Stomach (tissue), 9 donors: Measurements from ENCODE around the gene CEP70. TPM values are rescaled to one million over a fixed set of nuclear protein-coding genes. Genes with fewer than 3 reads are reported as not detected.
"Not testable (repeated sequence)": the region's sequence is repeated elsewhere in the genome, so short reads cannot be mapped to it uniquely, and the experiment has no call there.

Experiments
- DNase-seq, 2 donors: peaks; one replicate each; pipeline versions ENCODE4 v3.0.0 to v3.0.0-alpha.2; 2013 to 2019
- H3K27ac ChIP-seq, 5 donors: fragments of 200-600 bp in 4 of 5; sonication (generic) in 4 of 5; one replicate each; pipeline ENCODE4 v1.5.1; 2013 to 2019; ENCODE audit warnings: mild to moderate bottlenecking in 1 of 5, moderate library complexity in 1 of 5
- H3K27me3 ChIP-seq, 3 donors: fragments of 200-600 bp; sonication (generic); one replicate each; pipeline ENCODE4 v1.5.1; 2017 to 2019; ENCODE audit warnings: mixed run types in 1 of 3
- H3K36me3 ChIP-seq, 4 donors: fragments of 200-600 bp; sonication (generic); 1 replicate in 3 of 4; 2 replicates in 1 of 4; pipeline ENCODE4 v1.5.1; 2016 to 2019
- H3K4me1 ChIP-seq, 4 donors: fragments of 200-600 bp; sonication (generic); one replicate each; pipeline ENCODE4 v1.5.1; 2016 to 2019
- H3K4me3 ChIP-seq, 4 donors: fragments of 200-600 bp; sonication (generic) in 3 of 4; one replicate each; pipeline ENCODE4 v1.5.1; 2016 to 2019; ENCODE audit warnings: mild to moderate bottlenecking in 1 of 4
- H3K9me3 ChIP-seq, 4 donors: fragments of 200-600 bp; sonication (generic); one replicate each; pipeline ENCODE4 v1.5.1; 2016 to 2019
- CTCF ChIP-seq, 7 experiments: fragments of 450-650 bp in 4 of 7; fragments of 200-600 bp in 3 of 7; sonication (generic) in 3 of 7; IDR thresholded peaks; one replicate each; pipeline ENCODE4 v1.5.1; 2016 to 2019; ENCODE audit warnings: antibody characterized with exemption in 7 of 7, control low read depth in 2 of 7, mild to moderate bottlenecking in 1 of 7
- EP300 ChIP-seq: sonication (generic); formaldehyde crosslinking; IDR thresholded peaks from one replicate; pipeline ENCODE4 v1.6.1; 2017; ENCODE audit warnings: antibody characterized with exemption
- POLR2A ChIP-seq, 4 donors: fragments of 450-650 bp; IDR thresholded peaks; one replicate each; pipeline ENCODE4 v1.6.1; 2016; ENCODE audit warnings: antibody characterized with exemption in 4 of 4, control low read depth in 2 of 4, mild to moderate bottlenecking in 1 of 4, moderate library complexity in 1 of 4
- POLR2AphosphoS5 ChIP-seq, 3 donors: sonication (generic); formaldehyde crosslinking; IDR thresholded peaks; one replicate each; pipeline ENCODE4 v1.6.1; 2016; ENCODE audit warnings: antibody characterized with exemption in 3 of 3
- WGBS, 5 donors: extraction: QIAGEN DNeasy Blood & Tissue Kit in 3 of 5; methylation state at CpG; one replicate each; pipeline versions ENCODE4 v1.1.5 to v1.1.7; 2013 to 2018; 5-methylcytosine and 5-hydroxymethylcytosine counted together
- intact Hi-C: fragments of 100-400 bp; cut with DNase I; formaldehyde crosslinking; loops from one replicate; pipeline ENCODE4 v1.15.1; 2023; ENCODE audit warnings: low total_unique reads
- polyA plus RNA-seq, 3 donors: library from polyadenylated mRNA; stranded (reverse); fragments of 200-250 nt; gene quantifications; one replicate each; pipeline ENCODE4 v1.2.3, GENCODE V29; 2013
- total RNA-seq, 5 donors: library from RNA; depleted of rRNA; stranded (reverse); fragments of >200 nt; gene quantifications; one replicate each; pipeline versions ENCODE4 v1.1.0 to v1.2.3, GENCODE V29; 2014 to 2016
- donor health status: healthy with polysubstance abuse.
- donor health status: Bipolar disorder and iron deficiency.
- donor health status: healthy.

The CEP70 gene
- total and polyA plus RNA-seq, 8 donors, result 10.5 to 58.3 (median 17.2) TPM

- intact Hi-C loops, result loop anchor here (5.0 kb wide), 1 partner anchor 317 kb away; no protein-coding TSS in a partner anchor
Measured at GRCh38 chr3:138600100-138600745, 6.2 kb upstream of the CEP70 start.

DNA sequence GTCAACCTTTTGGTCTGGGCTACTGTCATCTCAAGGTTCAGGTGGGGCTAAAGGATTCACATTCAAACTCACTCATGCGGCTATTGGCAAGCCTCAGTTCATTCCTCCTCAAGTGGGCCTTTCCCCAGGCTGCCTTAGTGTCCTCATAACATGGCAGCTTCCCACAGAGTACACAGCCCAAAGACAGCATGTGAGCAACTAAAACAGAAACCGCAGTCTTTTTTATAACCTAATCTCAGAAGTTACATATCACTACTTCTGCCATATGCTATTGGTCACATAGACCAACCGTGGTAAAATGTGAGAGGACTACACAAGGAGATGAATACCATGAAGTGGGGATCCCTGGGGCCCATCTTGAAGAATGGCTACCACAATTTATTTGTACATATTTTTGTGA, 4.5 kb upstream of the CEP70 start:
- WGBS, 5 donors, result 94 to 97% (median 95%) methylated on average over 3 of the region's 3 CpGs
- no peaks in the 10 kb centered on the region for H3K27me3 ChIP-seq
- no peaks in the 10 kb centered on the region for H3K36me3 ChIP-seq
- DNase-seq, result no peak
- no peak overlapping the region for H3K27ac ChIP-seq
- intact Hi-C loops, result no loop called here
- peaks cover 0 to 7% (median 0%) of the 10 kb centered on the region in 4 donors for H3K9me3 ChIP-seq
- TF ChIP-seq EP300, result no peak
- TF ChIP-seq POLR2AphosphoS5 (IDR thresholded peaks at IDR 0.05), result no peak
- TF ChIP-seq POLR2A (IDR thresholded peaks at IDR 0.05), result no peak
- TF ChIP-seq CTCF (IDR thresholded peaks at IDR 0.05), result no peak
- peaks cover 4 to 8% (median 6%) of the 10 kb centered on the region in 4 donors for H3K4me1 ChIP-seq
- no peak overlapping the region for H3K4me3 ChIP-seq

More at GRCh38 chr3:138600100-138600745, 6.2 kb upstream of the CEP70 start:
- TF ChIP-seq EP300, result no peak
- no peak for TF ChIP-seq POLR2A (IDR thresholded peaks at IDR 0.05)
- H3K4me1 ChIP-seq, result peaks cover 0 to 4% (median 0%) of the 10 kb centered on the region in 4 donors
- H3K36me3 ChIP-seq, result no peaks in the 10 kb centered on the region
- H3K27me3 ChIP-seq, result no peaks in the 10 kb centered on the region
- H3K27ac ChIP-seq, result no peak overlapping the region
- H3K4me3 ChIP-seq, result no peak overlapping the region
- WGBS, 5 donors, result 64 to 77% (median 71%) methylated on average over 7 to 8 of the region's 8 CpGs
- H3K9me3 ChIP-seq, result peaks cover 0 to 7% (median 0%) of the 10 kb centered on the region in 4 donors
- no peak for DNase-seq

DNA sequence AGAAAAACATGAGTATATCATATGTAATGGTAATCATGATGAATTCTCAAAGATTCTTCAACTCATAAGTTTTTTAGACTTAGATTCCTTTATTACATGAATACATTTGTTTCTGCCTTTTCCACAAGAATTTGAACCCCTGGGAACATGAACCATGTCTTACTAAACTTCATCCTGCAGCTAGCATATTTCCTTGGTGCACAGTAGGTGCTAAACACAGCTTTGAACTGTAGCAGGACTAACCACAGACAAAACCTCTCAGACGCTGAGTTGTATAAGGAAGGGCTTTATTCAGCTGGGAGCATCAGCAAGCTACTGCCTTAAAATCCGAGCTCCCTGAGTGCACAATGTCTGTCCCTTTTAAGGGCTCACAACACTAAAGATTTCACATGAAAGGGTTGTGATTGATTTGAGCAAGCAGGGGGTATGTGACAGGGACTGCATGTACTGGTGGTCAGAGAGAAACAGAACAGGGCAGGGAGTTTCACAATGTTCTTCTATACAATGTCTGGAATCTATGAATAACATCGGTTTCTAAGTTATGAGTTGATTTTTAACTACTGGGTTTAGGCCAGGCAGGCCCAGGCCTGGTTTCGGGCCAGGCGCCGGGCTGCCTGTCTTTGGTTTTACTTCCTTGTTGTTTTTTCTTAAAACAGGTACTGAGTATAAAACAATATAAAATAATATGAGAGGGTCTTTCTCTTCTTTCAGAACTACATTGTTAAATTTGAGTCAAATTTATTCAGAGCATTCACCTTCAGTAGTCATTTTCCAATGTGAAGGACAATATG, 3.3 kb upstream of the CEP70 start:
- intact Hi-C loops, H3K4me3 ChIP-seq, H3K9me3 ChIP-seq, H3K27me3 ChIP-seq, H3K36me3 ChIP-seq: not testable (repeated sequence)
- H3K4me1 ChIP-seq, result peaks cover 16 to 20% (median 17%) of the 10 kb centered on the region in 4 donors
- peak in 1 of 2 donors; percentile 64 for DNase-seq
- H3K27ac ChIP-seq, result peak overlapping the region in 4 of 5 donors; percentile 18 to 58 (median 39)
- WGBS, 5 donors, result 31 to 52% (median 49%) methylated on average over 5 to 6 of the region's 6 CpGs

GRCh38 chr3:138594935-138595610, 1.0 kb upstream of the CEP70 start:
- no peak for DNase-seq
- Histone ChIP-seq H3K4me1 (peaks cover 19 to 30% (median 28%) of the 10 kb centered on the region in 4 donors), H3K9me3 (no peaks in the 10 kb centered on the region), H3K27ac (peak overlapping the region; percentile 93 to 98 (median 96)), H3K27me3 (no peaks in the 10 kb centered on the region), H3K36me3 (no peaks in the 10 kb centered on the region), H3K4me3 (peak overlapping the region; percentile 69 to 76 (median 72))
- intact Hi-C loops, result no loop called here
- TF ChIP-seq POLR2A (IDR thresholded peaks at IDR 0.05), result no peak
- TF ChIP-seq CTCF (IDR thresholded peaks at IDR 0.05), result no peak
- no peak for TF ChIP-seq POLR2AphosphoS5 (IDR thresholded peaks at IDR 0.05)
- no peak for TF ChIP-seq EP300
- 30 to 40% (median 37%) methylated on average over 6 of the region's 6 CpGs for WGBS, 5 donors

DNA sequence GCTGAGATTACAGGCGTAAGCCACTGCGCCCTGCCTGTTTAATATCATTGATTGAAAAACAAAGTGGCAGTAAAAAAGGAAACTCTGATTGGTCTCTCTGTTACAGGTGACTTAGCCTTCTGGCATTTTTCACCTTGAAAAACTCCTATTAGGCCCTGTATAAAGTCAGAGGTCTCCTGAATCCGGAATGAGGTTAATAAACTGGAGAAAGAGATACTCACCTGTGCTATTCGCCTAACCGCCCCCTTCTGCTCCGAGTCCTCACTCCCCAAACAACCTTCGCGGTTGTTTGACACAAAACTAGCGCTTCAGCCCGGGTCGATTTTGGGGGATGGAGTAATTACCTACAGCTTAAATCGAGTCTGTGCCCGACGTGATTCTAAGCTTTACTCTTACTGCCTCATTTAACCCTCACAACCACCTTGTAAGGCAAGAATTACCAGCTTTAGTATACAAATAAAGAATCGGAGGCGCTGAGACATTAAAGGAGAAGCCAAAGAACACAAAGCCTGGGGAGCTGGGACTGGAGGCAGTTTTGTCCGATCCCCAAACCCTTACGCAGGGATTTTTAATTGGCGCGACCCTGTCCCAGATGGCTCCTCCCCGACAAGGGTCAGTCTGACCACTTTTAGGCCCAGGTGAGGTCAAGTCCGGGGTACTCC, 441 bp downstream of the CEP70 start:
- H3K27me3 ChIP-seq, result no peaks in the 10 kb centered on the region
- DNase-seq, result no peak
- H3K4me1 ChIP-seq, result peaks cover 19 to 38% (median 28%) of the 10 kb centered on the region in 4 donors
- H3K4me3 ChIP-seq, result peak overlapping the region; percentile 69 to 76 (median 72)
- TF ChIP-seq POLR2A (IDR thresholded peaks at IDR 0.05) (no peak), CTCF (IDR thresholded peaks at IDR 0.05) (no peak), POLR2AphosphoS5 (IDR thresholded peaks at IDR 0.05) (no peak), EP300 (no peak)
- H3K36me3 ChIP-seq, result peaks cover 0 to 8% (median 6%) of the 10 kb centered on the region in 4 donors
- H3K9me3 ChIP-seq, result no peaks in the 10 kb centered on the region
- intact Hi-C loops, result no loop called here
- 5 to 8% (median 6%) methylated on average over 20 to 22 of the region's 22 CpGs for WGBS, 5 donors
- peak overlapping the region; percentile 93 to 98 (median 96) for H3K27ac ChIP-seq
